Fibroblast of pulmonary artery (primary cell): ENCODE measurements around the gene STAMBP.
A peak's percentile ranks its signal among the peaks of the same experiment; 100 is the strongest.

Source experiments
- DNase-seq: peaks from one replicate; pipeline ENCODE4 v3.0.0-alpha.2; 2010; ENCODE audit warnings: low read depth
- H3K4me3 ChIP-seq: replicated peaks from 2 replicates; pipeline ENCODE4 v1.5.1; 2011; ENCODE audit warnings: low read depth, mild to moderate bottlenecking, control low read depth, low read length, moderate library complexity
- TF ChIP-seq, protein P1 (sequence below): IDR thresholded peaks from 2 replicates; pipeline ENCODE4 v1.5.1; 2011; ENCODE audit warnings: mild to moderate bottlenecking, control low read depth, low read length, inconsistent platforms; ENCODE audit errors: missing control alignments

Gene STAMBP

GRCh38 chr2:73907840-73908452 lies 79.2 kb downstream of the STAMBP start:
- no peak overlapping the region for H3K4me3 ChIP-seq
- TF ChIP-seq, protein P1, sequence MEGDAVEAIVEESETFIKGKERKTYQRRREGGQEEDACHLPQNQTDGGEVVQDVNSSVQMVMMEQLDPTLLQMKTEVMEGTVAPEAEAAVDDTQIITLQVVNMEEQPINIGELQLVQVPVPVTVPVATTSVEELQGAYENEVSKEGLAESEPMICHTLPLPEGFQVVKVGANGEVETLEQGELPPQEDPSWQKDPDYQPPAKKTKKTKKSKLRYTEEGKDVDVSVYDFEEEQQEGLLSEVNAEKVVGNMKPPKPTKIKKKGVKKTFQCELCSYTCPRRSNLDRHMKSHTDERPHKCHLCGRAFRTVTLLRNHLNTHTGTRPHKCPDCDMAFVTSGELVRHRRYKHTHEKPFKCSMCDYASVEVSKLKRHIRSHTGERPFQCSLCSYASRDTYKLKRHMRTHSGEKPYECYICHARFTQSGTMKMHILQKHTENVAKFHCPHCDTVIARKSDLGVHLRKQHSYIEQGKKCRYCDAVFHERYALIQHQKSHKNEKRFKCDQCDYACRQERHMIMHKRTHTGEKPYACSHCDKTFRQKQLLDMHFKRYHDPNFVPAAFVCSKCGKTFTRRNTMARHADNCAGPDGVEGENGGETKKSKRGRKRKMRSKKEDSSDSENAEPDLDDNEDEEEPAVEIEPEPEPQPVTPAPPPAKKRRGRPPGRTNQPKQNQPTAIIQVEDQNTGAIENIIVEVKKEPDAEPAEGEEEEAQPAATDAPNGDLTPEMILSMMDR, result peak; percentile 12
- no peak for DNase-seq

- DNase-seq, result no peak
- no peak overlapping the region for H3K4me3 ChIP-seq
- TF ChIP-seq, protein P1, result no peak
Observed at GRCh38 chr2:73908689-73909652, 80.2 kb downstream of the STAMBP start.

- no peak for DNase-seq
- H3K4me3 ChIP-seq, result no peak overlapping the region
- TF ChIP-seq, protein P1, result no peak
Observed at GRCh38 chr2:73910873-73911547, 82.2 kb downstream of the STAMBP start.

GRCh38 chr2:73911548-73912208 lies 82.9 kb downstream of the STAMBP start:
- no peak overlapping the region for H3K4me3 ChIP-seq
- TF ChIP-seq, protein P1, result no peak
- DNase-seq, result no peak

DNA sequence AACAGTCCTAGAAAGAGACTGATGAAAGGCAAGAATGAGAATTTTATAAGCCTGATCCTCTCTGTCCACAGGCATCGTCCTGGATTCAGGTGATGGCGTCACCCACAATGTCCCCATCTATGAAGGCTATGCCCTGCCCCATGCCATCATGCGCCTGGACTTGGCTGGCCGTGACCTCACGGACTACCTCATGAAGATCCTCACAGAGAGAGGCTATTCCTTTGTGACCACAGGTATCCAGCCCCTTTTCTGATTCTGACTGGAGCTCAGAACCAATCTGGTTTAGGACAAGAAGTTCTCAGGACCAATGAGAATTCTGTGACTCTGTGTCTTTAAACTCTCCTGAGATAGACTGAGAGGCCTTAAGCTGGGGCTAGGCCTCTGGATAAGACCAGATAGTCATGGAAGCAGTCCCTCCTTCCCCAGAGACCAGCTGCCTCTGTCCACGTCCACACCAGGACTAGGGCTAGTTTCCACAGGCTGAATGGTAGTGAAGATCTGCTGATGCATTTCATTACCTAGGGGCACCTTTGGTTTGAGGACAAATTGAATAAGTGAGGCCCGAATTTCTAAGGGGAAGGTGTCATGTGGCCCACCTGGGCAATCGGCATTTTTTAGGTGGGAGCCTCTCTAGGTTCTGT lies 84.8 kb downstream of the STAMBP start:
- no peak overlapping the region for H3K4me3 ChIP-seq
- TF ChIP-seq, protein P1, result no peak
- no peak for DNase-seq

- TF ChIP-seq, protein P1, result no peak
- no peak overlapping the region for H3K4me3 ChIP-seq
- DNase-seq, result no peak
Observed at GRCh38 chr2:73914667-73915066, 85.9 kb downstream of the STAMBP start.
